NCI-H187 (cell line): ENCODE measurements around the gene NKIRAS1.
"Not testable (repeated sequence)": the region's sequence is repeated elsewhere in the genome, so short reads cannot be mapped to it uniquely, and the experiment has no call there.

Source experiments
- DNase-seq, 2 experiments: peaks; one replicate each; lab custom pipeline; 2025; lab: John Stamatoyannopoulos, UW

NKIRAS1 gene

DNA sequence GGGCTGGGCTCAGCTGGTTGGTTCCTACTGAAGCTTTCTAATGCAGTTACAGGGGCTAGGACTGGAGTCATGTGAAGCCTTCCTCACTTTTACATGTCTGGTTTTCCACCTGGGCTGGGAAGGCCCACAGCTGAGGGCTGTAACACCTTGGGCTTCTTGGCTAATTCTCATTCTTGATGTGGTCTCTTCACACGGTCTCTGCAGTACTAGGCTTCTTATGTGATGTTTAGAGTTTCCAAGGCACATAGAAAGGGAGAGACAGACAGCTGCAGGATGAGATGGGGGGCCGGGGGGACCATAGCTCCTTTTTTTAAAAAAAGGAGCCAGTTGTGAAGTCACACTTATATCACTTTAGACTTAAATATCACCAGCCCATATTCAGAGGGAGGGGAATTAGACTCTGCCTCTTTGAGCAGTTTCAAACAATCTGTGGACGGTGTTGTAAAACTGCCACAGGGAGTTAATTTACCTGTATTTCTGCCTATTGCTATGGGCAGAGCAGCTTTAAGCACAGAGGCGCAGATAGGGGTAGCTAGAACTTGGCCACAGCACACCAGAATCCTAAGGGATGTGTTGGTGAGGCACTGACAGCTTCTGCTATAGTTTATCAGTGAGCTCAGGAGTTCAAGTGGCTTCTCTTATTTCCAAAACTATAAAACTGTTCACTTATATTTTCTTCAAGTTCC, 46.7 kb downstream of the NKIRAS1 start:
- DNase-seq = no peak

DNA sequence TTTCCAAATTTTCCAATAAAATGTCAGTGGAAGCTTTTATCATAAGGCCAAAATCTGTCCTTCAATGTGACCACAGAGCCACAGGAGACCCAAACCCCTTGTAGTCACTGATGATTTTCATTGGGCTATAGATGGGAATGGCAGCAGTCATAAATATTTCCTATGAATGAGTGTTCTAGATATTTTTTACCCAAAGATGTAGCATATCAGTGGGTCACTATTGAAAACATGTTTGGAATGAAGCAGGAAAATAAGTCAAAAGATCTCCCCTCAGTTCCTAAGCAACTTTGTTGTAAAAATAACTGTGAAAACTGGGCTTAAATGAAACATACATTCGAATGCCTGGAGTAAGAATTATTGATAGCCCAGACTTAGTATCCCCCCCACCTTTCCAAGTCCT, 49.0 kb downstream of the NKIRAS1 start:
- DNase-seq = no peak

DNA sequence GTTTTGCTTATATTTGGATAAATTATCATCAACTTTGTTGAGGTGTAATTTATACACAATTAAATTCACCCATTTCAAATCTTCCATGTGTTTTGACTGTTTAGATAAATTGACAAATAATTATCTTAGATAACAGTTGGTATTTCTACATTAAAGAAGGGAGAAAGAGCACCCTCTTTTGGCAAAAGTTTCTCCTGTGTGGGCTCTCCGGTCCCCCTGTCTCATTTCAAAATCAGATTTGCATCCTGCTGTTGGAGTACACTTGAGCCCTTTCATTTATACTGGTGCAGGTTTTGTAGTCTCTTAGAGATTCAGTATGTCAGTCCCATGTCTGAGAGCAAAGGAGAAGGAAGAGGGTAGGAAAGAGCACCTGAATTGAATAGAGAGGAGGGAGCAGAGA, 49.4 kb downstream of the NKIRAS1 start:
- DNase-seq = no peak

DNA sequence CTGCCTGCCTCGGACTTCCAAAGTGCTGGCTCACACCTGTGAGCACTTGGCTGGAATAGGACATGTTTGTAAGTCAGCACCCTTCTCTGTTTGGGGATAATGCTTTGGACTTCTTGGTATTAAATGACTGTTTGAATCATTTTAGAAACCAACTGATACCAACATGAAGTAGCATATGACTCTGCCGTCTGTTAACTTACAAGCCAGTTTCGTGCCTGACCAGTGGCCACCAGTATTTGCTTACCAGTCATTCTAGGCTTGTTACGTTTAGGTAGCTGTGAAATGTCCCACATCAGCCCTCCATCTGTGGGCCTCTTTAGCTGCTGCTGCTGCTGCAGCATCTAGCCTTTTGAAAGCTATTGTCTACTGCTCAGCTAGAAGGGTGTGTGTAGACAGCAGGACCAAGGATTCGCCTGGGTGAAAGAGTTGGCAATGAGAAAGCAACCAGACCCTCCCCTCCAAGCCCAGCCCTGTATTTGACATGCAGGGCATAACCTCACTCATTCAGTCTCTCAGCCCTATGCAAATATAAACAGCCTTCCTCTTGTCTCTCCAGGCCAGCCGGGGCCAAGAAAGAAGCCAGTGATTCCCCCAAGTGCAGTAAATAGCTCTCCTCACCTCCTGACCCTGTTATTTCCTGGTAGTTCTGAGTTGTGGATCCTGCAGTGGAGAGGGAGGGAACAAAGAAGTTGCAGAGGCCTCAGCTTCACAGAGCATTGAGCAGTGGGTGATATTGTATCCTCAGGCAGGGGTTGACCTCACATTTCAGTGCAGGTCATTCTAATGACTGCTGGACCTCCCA, 51.0 kb downstream of the NKIRAS1 start:
- no peak for DNase-seq

DNA sequence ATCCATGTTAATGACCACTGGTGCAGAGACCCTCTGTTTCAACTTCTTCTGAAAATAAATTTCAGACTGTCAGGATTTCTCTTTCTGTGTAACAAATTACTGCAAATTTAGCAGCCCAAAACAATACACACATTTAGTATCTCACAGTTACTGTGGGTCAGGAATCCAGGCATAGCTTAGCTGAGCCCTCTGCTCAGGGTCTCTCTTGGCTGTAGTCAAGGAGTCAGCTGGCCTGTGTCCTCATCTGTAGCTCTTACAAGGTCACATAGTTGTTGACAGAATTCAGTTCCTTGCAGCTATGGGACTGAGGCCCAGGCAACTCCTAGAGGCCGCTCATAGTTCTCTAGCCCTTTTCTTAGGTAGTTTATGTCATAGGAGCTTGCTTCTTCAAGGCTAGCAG, 51.9 kb downstream of the NKIRAS1 start:
- DNase-seq = no peak

DNA sequence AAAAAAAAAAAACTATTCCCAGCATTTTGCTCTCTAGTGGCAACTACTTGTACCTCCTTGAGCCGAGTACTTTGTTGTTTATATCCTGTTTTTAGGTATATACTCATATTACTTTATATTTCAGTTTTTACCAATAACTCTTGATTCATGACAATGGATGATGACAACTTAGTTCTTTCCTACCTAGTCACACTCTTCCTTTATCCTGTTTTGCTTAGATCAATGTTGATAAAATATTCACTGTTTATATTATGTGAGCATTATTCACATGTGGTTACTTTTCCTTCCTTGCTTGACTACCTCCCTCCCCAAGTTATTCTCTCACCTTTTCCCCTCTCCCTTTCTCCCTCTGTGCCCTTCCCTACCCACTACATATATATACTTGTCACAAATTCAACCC, 53.7 kb downstream of the NKIRAS1 start:
- no peak for DNase-seq

DNA sequence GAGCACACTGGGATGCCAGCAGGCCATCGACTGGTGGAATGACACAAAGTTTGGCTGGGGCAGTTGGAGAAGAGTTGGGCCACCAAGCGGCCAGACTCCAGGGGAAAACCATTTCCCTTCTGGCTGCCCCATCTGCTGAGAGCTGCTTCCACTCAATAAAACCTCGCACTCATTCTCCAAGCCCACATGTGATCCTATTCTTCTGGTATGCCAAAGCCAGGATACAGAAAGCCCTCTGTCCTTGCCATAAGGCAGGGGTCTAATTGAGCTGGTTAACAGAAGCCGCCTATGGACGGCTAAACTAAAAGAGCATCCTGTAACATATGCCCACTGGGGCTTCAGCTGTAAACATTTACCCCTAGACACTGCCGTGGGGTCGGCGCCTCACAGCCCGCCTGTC, 55.1 kb downstream of the NKIRAS1 start:
- no peak for DNase-seq

DNA sequence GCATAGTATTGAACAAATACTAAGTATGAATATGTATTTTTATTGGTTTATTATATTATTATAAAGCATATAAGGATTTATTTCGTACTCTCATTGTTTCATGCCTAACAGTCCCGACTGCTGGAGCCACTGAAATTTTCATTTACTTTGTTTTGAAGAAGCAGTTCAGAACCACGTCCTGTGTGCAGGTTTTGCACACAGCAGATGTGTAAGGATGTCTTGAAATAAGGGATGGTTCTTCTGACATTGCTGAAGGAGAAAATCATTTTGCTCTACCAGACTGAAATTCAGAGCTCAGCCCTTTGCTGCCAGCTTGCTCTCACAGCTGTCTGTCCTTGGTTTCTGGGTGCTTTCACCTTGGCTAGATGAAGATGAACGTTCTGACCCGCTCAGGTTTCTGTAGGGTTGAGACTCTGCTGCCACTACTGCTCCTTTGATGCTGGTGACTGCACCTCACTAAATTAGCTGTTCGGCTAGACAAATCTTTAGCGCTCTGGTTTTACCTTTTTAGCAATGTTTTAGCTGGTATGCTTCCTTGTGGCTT, 56.9 kb downstream of the NKIRAS1 start:
- no peak for DNase-seq

DNA sequence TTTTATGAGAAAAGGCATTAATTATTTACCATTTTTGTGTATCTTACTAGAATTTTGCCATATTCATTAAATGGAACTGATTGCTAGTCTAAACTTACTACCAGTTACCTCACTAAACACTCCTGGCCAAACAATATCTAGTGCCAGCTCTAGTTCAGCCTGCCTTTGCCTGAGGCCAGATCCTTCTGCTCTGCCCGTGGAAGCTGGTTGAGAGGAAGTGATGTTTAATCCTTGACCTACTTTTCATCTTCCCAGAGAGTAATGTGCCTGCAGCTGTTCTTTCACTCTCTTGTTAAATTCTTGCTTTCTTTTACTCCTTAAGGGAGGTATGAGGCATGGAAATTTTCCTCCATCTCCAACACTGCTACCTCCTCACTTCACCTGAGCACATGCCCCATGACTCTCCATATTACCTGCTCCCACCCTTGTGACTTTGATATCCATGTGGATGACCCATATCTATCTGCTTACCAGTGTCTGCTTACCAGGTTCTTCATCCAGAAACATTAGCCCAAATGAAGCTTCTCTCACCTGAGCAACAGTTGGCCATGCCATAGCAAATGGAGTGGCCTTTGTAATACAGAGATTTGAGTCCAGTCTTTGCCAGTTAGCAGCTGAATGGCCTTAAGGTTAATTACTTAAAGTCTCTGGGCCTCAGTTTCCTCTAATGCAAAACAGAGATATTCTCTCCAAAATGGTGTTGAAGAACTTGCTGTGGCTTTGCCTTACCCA, 57.6 kb downstream of the NKIRAS1 start:
- DNase-seq = no peak

DNA sequence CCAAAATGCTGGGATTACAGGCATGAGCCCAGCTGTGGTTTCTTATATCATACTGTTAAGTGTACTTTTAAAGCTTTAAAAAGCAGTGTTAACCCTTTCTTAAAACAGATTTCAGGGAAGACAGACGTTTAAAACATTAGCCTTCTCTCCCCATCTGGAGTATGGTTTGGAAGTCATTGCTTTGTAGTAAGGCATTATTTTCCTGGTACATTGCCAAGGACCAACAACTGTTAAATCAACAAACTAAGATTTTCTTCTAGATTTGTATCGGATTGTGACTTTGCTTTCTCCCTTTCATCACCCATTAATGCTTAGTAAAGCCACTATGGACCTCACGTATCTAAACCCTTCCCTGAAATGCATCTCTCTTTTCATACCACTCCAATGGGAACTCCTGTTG, 60.5 kb downstream of the NKIRAS1 start:
- no peak for DNase-seq

DNA sequence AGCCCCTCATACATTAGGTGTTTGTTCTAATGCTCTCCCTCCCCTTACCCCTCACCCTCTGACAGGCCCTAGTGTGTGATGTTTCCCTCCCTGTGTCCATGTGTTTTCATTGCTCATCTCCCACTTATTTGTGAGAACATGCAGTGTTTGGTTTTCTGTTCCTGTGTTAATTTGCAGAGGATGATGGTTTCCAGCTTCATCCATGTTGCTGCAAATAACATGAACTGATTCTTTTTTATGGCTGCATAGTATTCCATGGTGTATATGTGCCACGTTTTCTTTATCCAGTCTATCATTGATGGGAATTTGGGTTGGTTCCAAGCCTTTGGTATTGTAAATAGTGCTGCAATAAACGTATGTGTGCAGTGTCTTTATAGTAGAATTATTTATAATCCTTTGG, 67.3 kb downstream of the NKIRAS1 start:
- not testable (repeated sequence) for DNase-seq

DNA sequence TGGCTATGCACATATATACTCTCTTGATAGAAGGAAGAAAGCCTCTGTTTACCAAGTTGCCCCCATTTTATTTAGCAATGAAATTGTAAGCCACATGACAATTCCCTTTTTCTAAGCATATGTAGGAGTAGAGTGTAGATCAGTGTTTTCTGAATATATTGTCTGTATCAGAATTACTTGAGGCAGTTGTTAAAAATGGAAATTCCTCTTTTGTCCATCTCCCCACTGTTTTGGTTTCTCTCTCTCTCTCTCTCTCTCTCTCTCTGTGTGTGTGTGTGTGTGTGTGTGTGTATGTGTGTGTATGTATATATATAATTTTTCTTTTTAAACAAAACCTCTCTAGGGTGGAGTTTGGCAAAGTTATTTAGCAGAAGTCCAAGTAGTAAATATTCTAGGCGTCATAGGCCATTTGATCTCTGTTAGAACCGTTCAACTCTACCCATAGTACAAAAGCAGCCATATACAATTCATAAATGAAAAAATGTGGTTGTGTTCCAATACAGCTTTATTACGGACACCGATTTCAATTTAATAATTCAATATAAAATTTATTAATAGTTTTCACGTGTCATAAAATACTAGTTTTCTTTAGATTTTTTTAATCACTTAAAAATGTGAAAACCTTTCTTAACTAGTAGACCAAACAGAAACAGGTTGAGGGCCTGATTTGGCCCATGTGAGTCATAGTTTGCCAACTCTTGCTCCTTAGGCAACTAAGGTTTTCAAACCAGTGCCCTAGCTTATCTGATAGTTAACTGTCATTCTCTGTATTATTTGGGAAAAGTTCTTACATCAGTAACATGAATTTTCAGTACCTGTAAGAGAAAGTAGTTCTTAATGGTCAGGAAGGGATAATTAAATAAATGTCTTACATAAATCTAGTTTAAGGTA, 71.2 kb downstream of the NKIRAS1 start:
- no peak for DNase-seq

DNA sequence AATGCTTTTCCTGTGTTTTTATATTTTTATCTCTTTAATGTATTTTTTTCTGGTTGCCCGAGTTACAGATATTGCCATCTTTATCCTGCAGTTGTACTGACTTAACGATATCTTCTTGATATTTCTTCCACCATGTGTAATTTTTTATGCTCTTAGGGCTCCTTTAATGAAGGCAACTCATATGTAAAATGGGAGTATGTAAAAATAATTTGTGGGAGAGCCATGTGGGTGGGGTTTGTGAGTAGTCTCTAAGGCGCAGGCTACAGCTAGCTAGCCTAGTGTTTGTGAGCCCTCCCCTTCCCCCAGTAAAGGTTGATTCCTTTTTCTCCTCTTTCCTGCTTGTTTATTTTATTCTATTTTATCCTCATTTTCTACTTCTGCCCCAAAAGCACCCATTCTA, 72.9 kb downstream of the NKIRAS1 start:
- no peak for DNase-seq
